HG02981 (cell line): ENCODE results near the gene ANKRD33B.
A peak's percentile ranks its signal among the peaks of the same experiment; 100 is the strongest.

Experiments
- ATAC-seq: cut with Tn5 transposase; IDR thresholded peaks from one replicate; pipeline ENCODE4 v1.9.1; 2021; ENCODE audit warnings: mild to moderate bottlenecking, moderate library complexity; ENCODE audit not compliant: unreplicated experiment

The ANKRD33B gene

GRCh38 chr5:10689391-10690081 is 125.7 kb downstream of the ANKRD33B start:
- no peak for ATAC-seq

- no peak for ATAC-seq
Measured at GRCh38 chr5:10690460-10691440, 126.9 kb downstream of the ANKRD33B start.

- ATAC-seq: no peak
Measured at GRCh38 chr5:10691826-10692785, 128.2 kb downstream of the ANKRD33B start.

DNA sequence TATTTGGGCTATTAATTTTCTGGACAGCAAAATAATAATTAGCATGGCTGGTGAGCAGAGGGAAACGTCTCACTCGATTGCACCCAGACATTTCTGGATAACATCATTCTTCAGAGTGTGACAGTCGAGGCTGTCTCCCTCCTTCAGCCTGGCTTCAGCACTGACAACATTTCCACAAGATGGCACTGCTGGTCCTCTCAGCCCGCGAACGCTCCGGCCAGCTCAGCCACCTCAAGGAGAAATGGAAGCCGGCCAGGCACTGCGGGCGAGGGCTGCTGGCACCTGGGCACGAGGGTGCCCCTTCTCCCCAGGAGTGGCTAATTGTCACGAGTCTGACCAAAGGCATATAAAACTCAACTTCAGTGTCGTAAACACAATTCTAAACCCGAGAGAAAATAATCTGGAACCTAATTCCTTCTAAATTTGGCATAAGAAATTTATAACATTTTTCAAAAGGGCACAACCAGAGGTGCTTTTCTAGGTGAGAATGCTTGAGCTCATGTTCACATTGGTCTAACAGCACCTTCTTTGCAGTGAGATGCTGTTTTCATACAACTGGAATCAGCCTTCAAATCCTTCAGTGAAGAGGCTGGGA is 131.3 kb downstream of the ANKRD33B start:
- peak; percentile 32 for ATAC-seq

- ATAC-seq: no peak
Measured at GRCh38 chr5:10695759-10696543, 132.1 kb downstream of the ANKRD33B start.

- peak; percentile 50 for ATAC-seq
Measured at GRCh38 chr5:10699281-10699874, 135.5 kb downstream of the ANKRD33B start.

DNA sequence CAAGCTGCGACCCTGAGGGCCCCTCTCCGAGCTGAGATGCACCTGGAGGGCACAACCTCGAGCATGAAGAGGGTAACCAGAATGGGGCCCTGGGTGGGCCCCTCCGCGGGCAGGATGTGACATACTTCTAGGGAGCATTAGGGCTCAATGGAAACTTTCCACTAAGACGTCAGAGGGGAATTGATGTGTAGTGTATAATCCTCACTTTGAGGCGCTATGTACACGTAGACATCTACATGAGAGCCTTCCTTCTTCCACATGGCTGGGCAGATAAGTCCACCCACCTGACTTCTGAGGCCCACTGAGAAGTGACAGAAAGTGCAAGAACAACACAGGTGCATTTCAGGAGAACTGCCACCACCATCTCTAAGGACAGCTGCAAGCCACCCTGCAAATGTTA is 136.1 kb downstream of the ANKRD33B start:
- ATAC-seq: peak; percentile 61

- ATAC-seq: no peak
Measured at GRCh38 chr5:10700516-10700915, 136.6 kb downstream of the ANKRD33B start.

DNA sequence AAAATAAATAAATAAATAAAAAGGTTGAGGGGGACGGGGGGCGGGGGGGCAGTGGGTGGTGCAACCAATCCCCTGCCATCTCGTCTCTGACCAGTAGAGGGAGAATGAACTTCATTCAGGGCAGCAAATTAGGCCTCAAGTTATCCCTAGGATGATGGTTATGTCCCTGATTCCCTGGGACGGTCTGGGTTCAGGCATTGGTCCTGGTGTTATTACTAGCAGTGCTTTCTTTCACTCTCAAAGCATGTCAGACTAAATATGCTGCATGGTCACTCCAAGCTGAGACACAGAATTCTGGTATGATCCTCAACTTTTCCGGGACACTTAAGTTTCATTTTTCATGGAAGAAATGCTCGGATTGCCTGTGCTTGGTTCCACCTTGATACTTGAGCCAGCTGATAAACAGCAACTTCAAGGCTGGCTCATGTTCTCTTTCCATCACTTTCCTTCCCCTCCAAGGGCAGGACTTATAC is 137.7 kb downstream of the ANKRD33B start:
- no peak for ATAC-seq

DNA sequence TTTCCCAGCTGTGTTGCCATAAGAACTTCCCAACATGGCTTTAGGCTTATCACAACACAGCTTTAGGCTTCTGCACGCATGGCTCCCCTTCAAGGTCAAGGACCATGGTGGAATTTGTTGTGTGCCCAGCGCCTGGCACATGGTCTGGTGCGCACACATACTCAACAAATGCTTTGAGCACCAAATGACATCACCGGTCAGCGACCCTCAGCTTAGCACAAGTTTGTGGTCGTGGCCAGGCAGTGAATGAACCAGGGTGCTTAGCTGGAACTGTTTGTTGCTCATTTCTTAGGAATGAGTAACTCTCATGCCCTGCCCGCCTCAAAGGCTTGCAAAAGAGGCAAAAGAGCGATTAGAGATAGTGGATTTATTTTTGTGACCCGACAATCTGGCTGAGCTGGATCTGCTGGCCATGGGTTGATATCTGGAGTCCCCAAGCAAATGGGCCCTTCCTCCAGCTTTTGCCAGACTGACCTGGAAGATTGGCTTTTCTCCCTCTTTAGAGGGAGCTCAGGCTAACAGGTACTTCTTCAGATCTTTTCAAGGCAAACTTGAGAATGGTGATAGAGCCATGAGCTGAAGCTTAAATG is 138.3 kb downstream of the ANKRD33B start:
- no peak for ATAC-seq

DNA sequence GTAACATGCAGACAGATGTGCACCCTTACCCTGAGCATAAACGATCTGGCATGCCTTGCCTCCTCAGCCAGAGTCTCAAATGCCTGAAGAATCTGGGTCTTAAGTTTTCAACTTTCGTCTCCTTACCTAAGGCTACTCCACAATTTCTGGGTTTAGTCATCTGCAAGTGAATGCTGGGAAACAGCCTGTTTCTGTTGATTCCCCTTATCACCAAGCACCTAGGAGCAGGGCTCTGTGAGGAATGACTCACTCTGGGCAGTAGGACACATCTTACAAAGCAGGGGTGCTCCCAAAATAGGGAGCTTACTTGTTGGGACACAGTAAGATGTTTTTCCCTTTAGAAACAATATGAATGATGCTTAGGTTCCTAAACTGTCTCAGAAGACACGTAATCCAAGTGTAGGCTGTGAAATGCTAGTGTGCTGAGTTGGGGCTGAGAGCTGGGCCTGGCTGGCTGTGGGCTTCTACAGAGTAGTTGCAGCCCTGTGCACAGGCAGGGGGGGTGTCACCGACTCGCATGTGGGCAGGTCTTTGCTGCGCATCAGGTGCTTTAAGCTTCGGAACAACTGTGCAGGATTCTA is 139.1 kb downstream of the ANKRD33B start:
- ATAC-seq: no peak

DNA sequence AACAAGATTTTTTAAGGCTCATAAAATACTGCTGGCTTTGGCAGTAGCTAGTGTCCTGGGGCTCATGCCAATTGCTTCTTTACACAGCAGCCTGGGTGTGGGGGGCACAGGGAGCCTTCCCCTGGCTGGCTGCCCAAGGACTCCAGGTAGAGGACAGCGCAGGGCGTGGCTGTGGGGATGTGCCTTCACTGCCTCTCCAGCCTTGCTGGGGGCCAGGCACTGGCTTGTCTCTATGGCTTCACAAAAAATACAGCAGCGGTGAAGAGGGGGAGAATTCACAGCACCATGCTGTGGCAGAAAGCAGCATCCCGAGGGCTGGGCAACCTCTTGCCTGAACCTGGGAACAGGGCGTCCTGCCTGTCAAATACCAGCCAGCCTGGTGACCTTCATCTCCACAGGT is 139.8 kb downstream of the ANKRD33B start:
- no peak for ATAC-seq

DNA sequence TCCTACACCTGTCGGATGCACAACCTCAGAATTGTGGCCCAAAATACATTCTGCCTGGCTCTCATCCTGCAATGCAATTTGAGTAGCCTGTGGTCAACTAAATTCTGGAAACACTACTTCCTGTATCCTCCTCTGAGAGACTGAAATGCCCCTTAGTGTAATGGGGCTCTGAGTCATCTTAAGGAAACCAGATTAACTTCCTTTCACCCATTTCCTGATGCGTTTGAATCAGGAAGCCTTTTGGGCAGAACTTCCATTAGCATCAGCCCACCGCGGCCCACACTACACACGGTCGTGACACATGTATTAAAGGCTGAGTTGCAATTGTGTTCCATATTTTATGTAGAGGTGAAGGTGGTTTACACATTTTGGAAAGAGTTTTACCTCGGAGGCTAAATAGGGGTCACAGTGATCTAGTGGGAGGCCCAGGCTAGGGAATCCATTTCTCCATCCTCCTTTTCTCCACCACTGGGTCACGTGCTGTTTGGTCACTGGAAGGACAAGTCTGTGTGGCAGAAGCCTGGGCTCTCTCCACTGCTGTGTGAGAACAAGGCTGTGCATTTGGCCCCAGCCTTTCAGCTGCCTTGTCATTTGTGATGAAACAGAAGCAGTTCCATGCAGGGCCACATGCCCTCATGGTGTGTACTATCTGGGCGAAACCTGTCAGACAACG is 141.2 kb downstream of the ANKRD33B start:
- ATAC-seq: no peak

DNA sequence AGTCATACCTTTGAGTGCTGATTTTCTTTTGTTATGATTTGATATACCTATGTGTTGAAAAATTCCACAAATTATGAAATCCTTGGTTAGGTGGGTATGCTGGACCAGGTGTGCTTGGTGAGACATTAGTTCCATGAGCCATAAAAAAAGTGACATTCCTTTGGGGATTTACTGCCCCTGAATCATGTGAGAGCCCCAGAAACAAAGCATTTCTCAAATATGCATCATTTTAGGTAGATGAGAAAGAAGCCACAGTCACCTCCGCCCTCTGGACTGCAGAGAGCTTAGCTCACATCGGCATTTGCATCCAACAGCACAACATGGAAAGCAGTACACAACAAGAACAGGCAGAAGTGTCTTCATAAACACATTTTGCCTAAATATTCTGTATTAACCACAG is 141.9 kb downstream of the ANKRD33B start:
- ATAC-seq: no peak

DNA sequence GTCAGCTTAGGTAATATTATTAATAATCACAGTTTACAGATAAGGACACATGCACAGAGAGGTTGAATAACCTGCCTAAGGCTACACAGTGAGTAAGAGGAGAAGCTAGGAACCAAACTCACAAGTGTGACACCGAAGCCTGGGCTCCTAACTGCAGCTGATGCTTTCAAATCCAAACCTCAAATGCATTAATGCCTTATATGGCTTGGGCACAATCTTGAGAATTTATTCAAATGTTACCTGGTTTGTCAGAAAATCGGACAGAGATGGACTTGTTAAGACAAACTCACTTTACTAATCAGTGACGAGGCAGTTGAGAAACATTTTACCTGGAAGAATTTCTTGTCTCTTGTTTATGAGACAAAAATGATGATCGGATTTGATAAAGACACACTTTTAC is 142.5 kb downstream of the ANKRD33B start:
- ATAC-seq: no peak
